Activated CD8-positive, alpha-beta T cell treated with anti-CD3 and anti-CD28 coated beads for 36 hours (primary cell): ENCODE measurements around the gene DPH5. TPM values are rescaled to one million over a fixed set of nuclear protein-coding genes. Genes with fewer than 3 reads are reported as not detected.
"Not testable (repeated sequence)": the region's sequence is repeated elsewhere in the genome, so short reads cannot be mapped to it uniquely, and the experiment has no call there.

Source experiments
- ATAC-seq: fragments of 200-7000 bp; cut with Tn5 transposase; one replicate; pipeline ENCODE4 v1.10.0; 2021; ENCODE audit warnings: mild to moderate bottlenecking, moderate library complexity
- CTCF ChIA-PET: fragments of 350-600 bp; sonication (Branson Sonifier 250); formaldehyde crosslinking; loops from one replicate; lab custom pipeline; 2021; ENCODE audit warnings: antibody characterized with exemption; lab: Charles Lee
- POLR2A ChIA-PET: fragments of 350-600 bp; sonication (Branson Sonifier 250); formaldehyde crosslinking; loops from one replicate; lab custom pipeline; 2021; ENCODE audit warnings: antibody characterized with exemption; lab: Charles Lee
- DNase-seq: peaks from one replicate; pipeline ENCODE4 v3.0.0-alpha.2; 2020
- H3K27ac Mint-ChIP-seq: one replicate; pipeline ENCODE4 v1.8.0; 2021; ENCODE audit warnings: mild to moderate bottlenecking, mixed read lengths
- H3K27me3 Mint-ChIP-seq: one replicate; pipeline ENCODE4 v1.8.0; 2021; ENCODE audit warnings: mixed read lengths
- H3K36me3 Mint-ChIP-seq: one replicate; pipeline ENCODE4 v1.8.0; 2021; ENCODE audit warnings: low read depth, mixed read lengths
- H3K4me1 Mint-ChIP-seq: one replicate; pipeline ENCODE4 v1.8.0; 2021; ENCODE audit warnings: low read depth, mixed read lengths
- H3K4me3 Mint-ChIP-seq: one replicate; pipeline ENCODE4 v1.8.0; 2021; ENCODE audit warnings: mild to moderate bottlenecking, moderate library complexity, mixed read lengths
- H3K9me3 Mint-ChIP-seq: one replicate; pipeline ENCODE4 v1.8.0; 2021; ENCODE audit warnings: mixed read lengths
- CTCF ChIP-seq: fragments of 200-600 bp; IDR thresholded peaks from one replicate; pipeline ENCODE4 v1.8.0; 2022; ENCODE audit warnings: antibody characterized with exemption, mild to moderate bottlenecking
- intact Hi-C: fragments of 100-400 bp; cut with micrococcal nuclease; formaldehyde crosslinking; loops from one replicate; pipeline ENCODE4 v1.10.0; 2022
- total RNA-seq, 2 experiments: library from RNA; stranded (reverse); gene quantifications; one replicate each; pipeline ENCODE4 v1.2.3, GENCODE V29; 2021

DPH5 gene
- total RNA-seq, 2 experiments from 2014 or later, result 77.3 to 77.4 TPM

GRCh38 chr1:100947816-100948215 lies 77.8 kb downstream of the DPH5 start:
- CTCF ChIA-PET, DNase-seq, H3K4me3 Mint-ChIP-seq, ATAC-seq, H3K27ac Mint-ChIP-seq, intact Hi-C loops, H3K27me3 Mint-ChIP-seq, POLR2A ChIA-PET: not testable (repeated sequence)
- peaks cover 52% of the 10 kb centered on the region for H3K9me3 Mint-ChIP-seq
- peaks cover 48% of the 10 kb centered on the region for H3K4me1 Mint-ChIP-seq
- H3K36me3 Mint-ChIP-seq, result peaks cover 91% of the 10 kb centered on the region

GRCh38 chr1:100946064-100946463 lies 79.5 kb downstream of the DPH5 start:
- CTCF ChIA-PET, result interaction anchor here (0.7 to 1.6 kb wide), 2 partner anchors 18 to 342 kb away, joined by 3 read pairs; no protein-coding TSS in a partner anchor
- H3K27me3 Mint-ChIP-seq, POLR2A ChIA-PET, intact Hi-C loops, H3K4me3 Mint-ChIP-seq, DNase-seq, H3K27ac Mint-ChIP-seq, ATAC-seq: not testable (repeated sequence)
- H3K36me3 Mint-ChIP-seq, result peaks cover 91% of the 10 kb centered on the region
- H3K4me1 Mint-ChIP-seq, result peaks cover 58% of the 10 kb centered on the region
- peaks cover 41% of the 10 kb centered on the region for H3K9me3 Mint-ChIP-seq

GRCh38 chr1:100943533-100943932 lies 82.1 kb downstream of the DPH5 start:
- H3K9me3 Mint-ChIP-seq, result peaks cover 32% of the 10 kb centered on the region
- peak overlapping the region; percentile 93 for H3K27ac Mint-ChIP-seq
- DNase-seq, result no peak
- intact Hi-C loops, result loop anchor here (5.0 kb wide), 2 partner anchors 64 to 294 kb away; partner anchors contain the start of gene S1PR1
- ChIA-PET POLR2A (no interaction called here), CTCF (interaction anchor here (0.5 to 1.3 kb wide), 3 partner anchors 23 to 173 kb away, joined by 3 read pairs; no protein-coding TSS in a partner anchor)
- ATAC-seq, result no peak
- peaks cover 84% of the 10 kb centered on the region for H3K36me3 Mint-ChIP-seq
- no peak overlapping the region for H3K4me3 Mint-ChIP-seq
- H3K4me1 Mint-ChIP-seq, result peaks cover 48% of the 10 kb centered on the region
- TF ChIP-seq CTCF, result no peak
- H3K27me3 Mint-ChIP-seq, result peaks cover 2% of the 10 kb centered on the region

GRCh38 chr1:100942304-100943046 lies 83.1 kb downstream of the DPH5 start:
- intact Hi-C loops, result loop anchor here (5.0 kb wide), 2 partner anchors 65 to 295 kb away; partner anchors contain the start of gene S1PR1
- DNase-seq (no peak), ATAC-seq (no peak)
- ChIA-PET CTCF (interaction anchor here (0.9 to 2.0 kb wide), 4 partner anchors 22 to 346 kb away, joined by 3 to 5 read pairs (median 4); no protein-coding TSS in a partner anchor), POLR2A (interaction anchor here (0.8 to 2.0 kb wide), 3 partner anchors 16 to 351 kb away, joined by 3 to 6 read pairs (median 3); no protein-coding TSS in a partner anchor)
- peaks cover 27% of the 10 kb centered on the region for H3K9me3 Mint-ChIP-seq
- H3K4me3 Mint-ChIP-seq, result no peak overlapping the region
- H3K27ac Mint-ChIP-seq, result peak overlapping the region; percentile 93
- H3K27me3 Mint-ChIP-seq, result peaks cover 2% of the 10 kb centered on the region
- H3K36me3 Mint-ChIP-seq, result peaks cover 84% of the 10 kb centered on the region
- TF ChIP-seq CTCF, result no peak
- peaks cover 42% of the 10 kb centered on the region for H3K4me1 Mint-ChIP-seq

- peaks cover 22% of the 10 kb centered on the region for H3K9me3 Mint-ChIP-seq
- POLR2A ChIA-PET, result interaction anchor here (1.1 to 2.0 kb wide), 3 partner anchors 9 to 24 kb away, joined by 3 to 6 read pairs (median 5); no protein-coding TSS in a partner anchor
- ATAC-seq, result no peak
- H3K27ac Mint-ChIP-seq, result peak overlapping the region; percentile 93
- H3K27me3 Mint-ChIP-seq, result peaks cover 2% of the 10 kb centered on the region
- H3K4me3 Mint-ChIP-seq, result no peak overlapping the region
- peaks cover 37% of the 10 kb centered on the region for H3K4me1 Mint-ChIP-seq
- intact Hi-C loops, result loop anchor here (5.0 kb wide), 2 partner anchors 66 to 296 kb away; partner anchors contain the start of gene S1PR1
- no peak for DNase-seq
- peaks cover 83% of the 10 kb centered on the region for H3K36me3 Mint-ChIP-seq
- no peak for TF ChIP-seq CTCF
- CTCF ChIA-PET, result interaction anchor here (0.9 to 2.0 kb wide), 5 partner anchors 12 to 349 kb away, joined by 3 to 5 read pairs (median 5); no protein-coding TSS in a partner anchor
Measured at GRCh38 chr1:100941580-100942216, 83.9 kb downstream of the DPH5 start.
